Activated CD4-positive, alpha-beta T cell treated with anti-CD3 and anti-CD28 coated beads, Interleukin-2, amount 50 U/mL, for 1 hour (primary cell): Measurements from ENCODE around the gene ADARB2.
"Not testable (repeated sequence)": the region's sequence is repeated elsewhere in the genome, so short reads cannot be mapped to it uniquely, and the experiment has no call there.

Source experiments
- DNase-seq: peaks from one replicate; pipeline ENCODE4 v3.0.0-alpha.2; 2020

The ADARB2 gene

DNA sequence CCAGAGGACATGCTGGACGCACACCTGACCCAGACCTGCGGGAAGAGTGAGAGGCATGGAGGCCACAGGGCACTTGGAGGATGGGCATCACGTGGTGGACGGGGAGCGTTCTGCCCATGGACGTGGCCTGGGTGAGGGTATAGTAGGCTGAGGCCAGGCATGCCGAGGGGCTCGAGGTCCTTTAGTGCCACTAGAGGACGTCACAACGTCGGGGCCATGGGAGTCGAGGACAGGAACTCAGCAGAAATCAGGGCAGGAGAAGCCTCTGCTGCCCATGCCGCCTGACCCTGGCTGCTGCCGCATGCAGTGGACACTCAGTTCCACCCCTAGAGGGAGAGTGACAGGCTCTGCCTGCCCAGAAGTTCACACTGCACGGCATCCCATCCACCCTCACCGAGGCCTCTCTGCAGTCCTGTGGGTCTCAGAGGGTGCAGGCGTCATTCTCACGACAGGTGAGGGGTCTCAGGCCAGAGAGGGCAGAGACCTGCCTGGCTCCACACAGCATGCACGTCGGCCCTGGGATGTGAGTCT, 198.7 kb downstream of the ADARB2 start:
- DNase-seq: no peak

GRCh38 chr10:1538121-1538520, 199.2 kb downstream of the ADARB2 start:
- DNase-seq: no peak

DNA sequence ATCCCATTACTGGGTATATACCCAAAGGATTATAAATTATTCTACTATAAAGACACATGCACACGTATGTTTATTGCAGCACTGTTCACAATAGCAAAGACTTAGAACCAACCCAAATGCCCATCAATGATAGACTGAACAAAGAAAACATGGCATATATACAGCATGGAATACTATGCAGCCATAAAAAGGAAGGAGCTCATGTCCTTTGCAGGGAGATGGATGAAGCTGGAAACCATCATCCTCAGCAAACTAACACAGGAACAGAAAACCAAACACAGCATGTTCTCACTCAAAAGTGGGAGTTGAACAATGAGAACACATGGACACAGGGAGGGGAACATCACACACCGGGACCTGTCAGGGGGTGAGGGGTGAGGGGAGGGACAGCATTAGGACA, 199.9 kb downstream of the ADARB2 start:
- DNase-seq: not testable (repeated sequence)

DNA sequence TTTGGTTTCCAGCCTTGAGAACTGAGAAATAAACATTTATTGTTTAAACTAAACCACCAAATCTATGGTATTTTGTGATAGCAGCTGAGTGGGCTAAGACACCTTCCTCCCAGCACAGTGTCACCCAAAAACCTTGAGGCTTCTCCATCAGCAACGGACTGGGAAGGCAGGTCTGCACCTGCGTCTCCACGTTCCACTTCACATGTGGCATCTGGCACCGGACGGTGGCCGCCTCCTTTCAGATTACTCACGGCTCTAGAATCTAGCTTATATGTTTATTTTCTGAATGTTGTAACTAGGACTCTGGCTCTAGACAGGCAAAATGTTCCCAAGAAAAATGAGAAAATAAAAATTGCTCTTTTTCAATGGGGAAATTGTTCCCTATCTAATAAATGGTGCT, 201.0 kb downstream of the ADARB2 start:
- no peak for DNase-seq

DNA sequence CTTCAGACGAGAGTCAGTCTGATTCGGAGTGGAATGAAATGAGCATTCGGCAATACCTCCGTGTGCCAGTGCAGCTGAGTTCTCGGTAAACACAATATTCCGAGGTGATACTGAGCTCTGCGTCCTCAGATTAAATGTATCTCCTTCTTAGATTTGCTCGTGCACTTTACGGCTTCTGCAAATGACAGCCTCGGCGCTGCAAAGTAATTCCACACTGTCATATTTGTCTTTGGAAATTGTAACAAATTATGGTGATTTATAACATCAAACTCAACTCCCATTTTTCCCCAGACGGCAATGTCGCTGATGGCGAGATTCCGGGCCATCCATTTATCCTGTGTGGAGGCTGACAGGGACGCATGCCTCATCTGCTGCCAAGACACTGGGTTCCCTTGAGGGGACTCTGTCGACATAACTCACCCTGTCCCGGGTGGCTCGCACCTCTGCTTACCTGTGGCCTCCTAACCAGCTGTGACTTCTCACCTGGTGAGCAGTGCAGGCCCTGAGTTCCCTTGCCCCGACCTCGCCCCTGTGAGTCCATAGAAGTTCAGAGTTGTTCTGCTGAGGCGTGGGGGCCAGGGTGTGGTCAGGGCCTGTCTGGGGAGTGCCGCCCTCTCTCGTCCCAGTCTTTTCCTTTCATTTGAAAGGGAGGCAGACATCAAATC, 201.9 kb downstream of the ADARB2 start:
- DNase-seq: no peak

GRCh38 chr10:1534820-1535219, 202.5 kb downstream of the ADARB2 start:
- DNase-seq: no peak

DNA sequence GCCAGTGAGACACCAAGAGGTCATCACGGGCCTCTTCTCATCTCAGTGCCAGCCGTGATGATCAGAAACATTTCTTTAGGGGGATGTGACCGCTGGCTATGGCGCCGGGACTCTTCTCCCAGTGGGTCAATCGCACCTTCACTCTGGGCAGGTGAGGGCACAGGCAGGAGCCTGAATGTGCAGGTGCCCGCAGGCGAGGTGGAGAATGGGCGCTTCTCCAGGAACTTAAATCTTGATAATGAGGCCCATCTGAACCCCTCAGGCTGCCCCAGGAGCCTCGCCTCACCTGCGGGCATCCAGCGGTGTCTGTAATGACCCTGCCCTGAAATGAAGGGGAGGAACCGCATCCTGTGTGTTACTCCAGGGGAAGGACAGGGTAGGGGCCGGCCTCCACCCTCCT, 204.7 kb downstream of the ADARB2 start:
- DNase-seq: no peak

GRCh38 chr10:1531883-1532597, 205.3 kb downstream of the ADARB2 start:
- DNase-seq: no peak

GRCh38 chr10:1530871-1531517, 206.3 kb downstream of the ADARB2 start:
- DNase-seq: no peak

- no peak for DNase-seq
Measured at GRCh38 chr10:1529806-1530413, 207.4 kb downstream of the ADARB2 start.

GRCh38 chr10:1527951-1528350, 209.4 kb downstream of the ADARB2 start:
- DNase-seq: no peak

GRCh38 chr10:1526436-1527055, 210.8 kb downstream of the ADARB2 start:
- DNase-seq: no peak

GRCh38 chr10:1525354-1526162, 211.8 kb downstream of the ADARB2 start:
- no peak for DNase-seq

- no peak for DNase-seq
Measured at GRCh38 chr10:1524540-1524939, 212.8 kb downstream of the ADARB2 start.

GRCh38 chr10:1523221-1523620, 214.1 kb downstream of the ADARB2 start:
- DNase-seq: no peak

DNA sequence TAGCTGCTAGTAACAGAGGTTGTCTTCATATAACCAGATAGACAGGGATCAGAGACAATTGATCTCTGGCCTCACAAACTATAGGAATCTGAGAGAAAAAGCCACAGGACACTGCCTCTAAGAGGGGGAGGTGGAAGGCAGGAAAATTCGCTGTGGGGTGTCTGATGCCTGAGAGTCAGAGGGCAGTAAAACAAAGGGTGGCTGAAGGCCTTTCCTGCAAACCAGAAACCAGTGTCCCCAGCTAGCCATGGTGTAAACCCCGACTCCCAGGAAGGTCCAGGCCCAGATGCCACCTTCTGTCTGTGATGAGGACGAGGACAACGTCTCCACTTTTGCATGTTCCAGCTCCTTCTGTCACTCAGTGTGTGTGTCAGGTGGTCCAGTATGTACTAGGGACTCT, 215.1 kb downstream of the ADARB2 start:
- DNase-seq: no peak

- no peak for DNase-seq
Measured at GRCh38 chr10:1521741-1522140, 215.6 kb downstream of the ADARB2 start.

- no peak for DNase-seq
Measured at GRCh38 chr10:1520909-1521565, 216.3 kb downstream of the ADARB2 start.

DNA sequence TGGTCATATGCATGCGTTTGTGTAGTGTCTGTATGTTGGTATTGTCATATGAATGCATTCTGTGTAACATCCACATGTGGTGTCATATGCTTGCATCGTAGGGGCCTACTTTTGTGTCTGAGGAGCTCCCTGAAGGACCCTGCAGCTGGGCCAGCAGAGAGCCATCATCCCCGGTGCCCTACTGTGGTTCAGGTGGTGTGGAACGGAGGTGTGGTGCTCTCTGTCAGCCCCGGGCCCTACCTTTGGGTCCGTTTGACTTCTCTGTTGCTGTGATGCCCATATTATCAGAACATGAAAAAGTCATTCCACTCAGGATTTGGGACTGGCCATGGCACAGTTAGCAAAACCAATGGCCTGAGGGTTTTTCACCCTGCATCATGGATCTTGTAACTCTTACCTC, 217.9 kb downstream of the ADARB2 start:
- no peak for DNase-seq

- DNase-seq: no peak
Measured at GRCh38 chr10:1517684-1518083, 219.6 kb downstream of the ADARB2 start.

GRCh38 chr10:1516492-1517165, 220.7 kb downstream of the ADARB2 start:
- no peak for DNase-seq
